Left ventricle myocardium inferior (tissue), 1 donor: ENCODE data around the gene WSCD1. TPM values are rescaled to one million over a fixed set of nuclear protein-coding genes. Genes with fewer than 3 reads are reported as not detected.

Source experiments
- DNase-seq: peaks from one replicate; pipeline ENCODE4 v3.0.0-alpha.2; 2020
- H3K27ac ChIP-seq: fragments of 200-600 bp; replicated peaks from 2 replicates; pipeline ENCODE4 v1.8.0; 2021
- H3K27me3 ChIP-seq: fragments of 200-600 bp; 2 replicates; pipeline ENCODE4 v1.8.0; 2021; ENCODE audit warnings: low read depth
- H3K36me3 ChIP-seq: fragments of 200-600 bp; 2 replicates; pipeline ENCODE4 v1.8.0; 2021
- H3K4me1 ChIP-seq: fragments of 200-600 bp; 2 replicates; pipeline ENCODE4 v1.8.0; 2021
- H3K4me3 ChIP-seq: fragments of 200-600 bp; 2 replicates; pipeline ENCODE4 v1.8.0; 2021; ENCODE audit warnings: mild to moderate bottlenecking, moderate library complexity
- H3K9me3 ChIP-seq: fragments of 200-600 bp; replicated peaks from 2 replicates; pipeline ENCODE4 v1.8.0; 2021
- CTCF ChIP-seq: fragments of 200-600 bp; IDR thresholded peaks from 2 replicates; pipeline ENCODE4 v1.8.0; 2021; ENCODE audit warnings: antibody characterized with exemption, mild to moderate bottlenecking, borderline replicate concordance
- intact Hi-C: fragments of 100-400 bp; cut with micrococcal nuclease; formaldehyde crosslinking; loops from one replicate; pipeline ENCODE4 v1.11.0; 2022
- total RNA-seq: library from RNA; stranded (reverse); fragmentation: NEBNext Ultra II Directional; extraction: Animal tissue kit (Norgen Biotek cat#: 25700); gene quantifications from one replicate; pipeline ENCODE4 v1.2.1, GENCODE V29; 2021
- donor health status: DM: no; HTN: yes; CAD: no; lungs with severe emphysema.

Gene WSCD1
- total RNA-seq, 1 donor from 2014 or later, result 6.4 TPM

- Histone ChIP-seq H3K9me3 (no peaks in the 10 kb centered on the region), H3K4me3 (no peak overlapping the region), H3K4me1 (peaks cover 13% of the 10 kb centered on the region), H3K36me3 (no peaks in the 10 kb centered on the region), H3K27me3 (no peaks in the 10 kb centered on the region), H3K27ac (no peak overlapping the region)
- no peak for DNase-seq
- no peak for TF ChIP-seq CTCF
- intact Hi-C loops, result no loop called here
Observed at GRCh38 chr17:6092903-6093468, 22.8 kb downstream of the WSCD1 start.

GRCh38 chr17:6094453-6094852 is 24.3 kb downstream of the WSCD1 start:
- Histone ChIP-seq H3K4me1 (peaks cover 25% of the 10 kb centered on the region), H3K4me3 (no peak overlapping the region), H3K27ac (no peak overlapping the region), H3K36me3 (no peaks in the 10 kb centered on the region), H3K9me3 (no peaks in the 10 kb centered on the region), H3K27me3 (no peaks in the 10 kb centered on the region)
- no peak for DNase-seq
- no peak for TF ChIP-seq CTCF
- intact Hi-C loops, result no loop called here

- Histone ChIP-seq H3K4me3 (no peak overlapping the region), H3K4me1 (peaks cover 25% of the 10 kb centered on the region), H3K9me3 (no peaks in the 10 kb centered on the region), H3K27ac (no peak overlapping the region), H3K27me3 (no peaks in the 10 kb centered on the region), H3K36me3 (no peaks in the 10 kb centered on the region)
- no peak for TF ChIP-seq CTCF
- intact Hi-C loops, result no loop called here
- no peak for DNase-seq
Observed at GRCh38 chr17:6094926-6095325, 24.7 kb downstream of the WSCD1 start.

- no peak for TF ChIP-seq CTCF
- DNase-seq, result no peak
- H3K4me3 ChIP-seq, result no peak overlapping the region
- H3K4me1 ChIP-seq, result peaks cover 25% of the 10 kb centered on the region
- no peak overlapping the region for H3K27ac ChIP-seq
- no peaks in the 10 kb centered on the region for H3K36me3 ChIP-seq
- intact Hi-C loops, result no loop called here
- H3K9me3 ChIP-seq, result no peaks in the 10 kb centered on the region
- H3K27me3 ChIP-seq, result no peaks in the 10 kb centered on the region
Observed at GRCh38 chr17:6095501-6095900, 25.3 kb downstream of the WSCD1 start.

- no peak overlapping the region for H3K27ac ChIP-seq
- no peaks in the 10 kb centered on the region for H3K27me3 ChIP-seq
- H3K36me3 ChIP-seq, result no peaks in the 10 kb centered on the region
- no peak for DNase-seq
- intact Hi-C loops, result no loop called here
- H3K9me3 ChIP-seq, result no peaks in the 10 kb centered on the region
- peaks cover 25% of the 10 kb centered on the region for H3K4me1 ChIP-seq
- no peak overlapping the region for H3K4me3 ChIP-seq
- TF ChIP-seq CTCF, result no peak
Observed at GRCh38 chr17:6096201-6097004, 26.2 kb downstream of the WSCD1 start.
